Breast epithelium (tissue), 4 donors: ENCODE results near the gene NTSR2. TPM values are rescaled to one million over a fixed set of nuclear protein-coding genes. Genes with fewer than 3 reads are reported as not detected.

Experiments used
- DNase-seq, 2 donors: peaks; one replicate each; pipeline ENCODE4 v3.0.0-alpha.2; 2019; ENCODE audit warnings: low spot score in 2 of 2
- H3K27ac ChIP-seq, 2 donors: fragments of 200-600 bp; sonication (generic) in 1 of 2; one replicate each; pipeline ENCODE4 v1.5.1; 2016 to 2019; ENCODE audit warnings: mild to moderate bottlenecking in 1 of 2
- H3K27me3 ChIP-seq, 2 donors: fragments of 200-600 bp; sonication (generic) in 1 of 2; one replicate each; pipeline versions ENCODE4 v1.5.1 to v1.6.0; 2017 to 2019; ENCODE audit warnings: control low read depth in 1 of 2, mild to moderate bottlenecking in 1 of 2
- H3K36me3 ChIP-seq: fragments of 200-600 bp; one replicate; pipeline ENCODE4 v1.5.1; 2019
- H3K4me1 ChIP-seq, 2 donors: fragments of 200-600 bp; sonication (generic); one replicate each; pipeline ENCODE4 v1.5.1; 2016 to 2019; ENCODE audit warnings: control low read depth in 1 of 2
- H3K4me3 ChIP-seq, 3 donors: fragments of 200-600 bp; sonication (generic); 1 replicate in 2 of 3; 2 replicates in 1 of 3; pipeline ENCODE4 v1.5.1; 2016 to 2019; ENCODE audit warnings: mild to moderate bottlenecking in 3 of 3, moderate library complexity in 2 of 3
- H3K9me3 ChIP-seq, 2 donors: fragments of 200-600 bp; sonication (generic) in 1 of 2; one replicate each; pipeline ENCODE4 v1.5.1; 2016 to 2019; ENCODE audit warnings: control low read depth in 1 of 2
- POLR2A ChIP-seq: fragments of 450-650 bp; IDR thresholded peaks from one replicate; pipeline ENCODE4 v1.6.1; 2016; ENCODE audit warnings: antibody characterized with exemption, mild to moderate bottlenecking, moderate library complexity
- POLR2AphosphoS5 ChIP-seq, 3 donors: sonication (generic); formaldehyde crosslinking; IDR thresholded peaks; one replicate each; pipeline ENCODE4 v1.6.1; 2017; ENCODE audit warnings: antibody characterized with exemption in 3 of 3
- intact Hi-C: fragments of 100-400 bp; cut with DNase I; formaldehyde crosslinking; loops from one replicate; pipeline ENCODE4 v1.15.1; 2023; ENCODE audit warnings: low total_unique reads
- total RNA-seq, 3 donors: library from RNA; depleted of rRNA; stranded (reverse); fragments of >200 nt; gene quantifications; one replicate each; pipeline ENCODE4 v1.1.0, GENCODE V29; 2016
- TF ChIP-seq, protein P1 (sequence below), 3 donors: fragments of 450-650 bp; IDR thresholded peaks; one replicate each; pipeline ENCODE4 v1.5.1; 2016 to 2017; ENCODE audit warnings: antibody characterized with exemption in 3 of 3, mild to moderate bottlenecking in 3 of 3, moderate library complexity in 3 of 3

NTSR2 gene
- total RNA-seq, 3 donors from 2014 or later: 0.32 TPM; not detected in 2

DNA sequence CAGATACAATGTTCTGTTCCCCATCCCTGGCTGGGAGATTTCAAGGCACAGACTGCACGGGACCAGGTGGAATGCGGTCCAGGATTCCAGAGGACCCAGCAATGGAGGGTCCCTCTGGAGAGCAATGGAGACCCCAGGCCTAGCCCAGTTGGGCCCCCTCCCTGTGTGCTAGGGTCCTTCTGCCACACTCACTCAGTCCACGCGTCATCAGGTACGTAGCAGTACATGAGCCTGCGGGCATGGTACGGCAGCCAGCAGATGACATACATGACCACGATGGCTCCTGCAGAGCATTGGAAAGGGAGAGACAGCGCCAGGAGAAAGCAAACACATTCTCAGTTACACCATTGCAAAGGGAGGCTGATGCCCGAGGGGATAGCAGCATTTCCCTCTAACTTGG, 10.1 kb downstream of the NTSR2 start:
- Histone ChIP-seq H3K27me3 (peaks cover 0 to 18% of the 10 kb centered on the region in 2 donors), H3K4me3 (no peak overlapping the region), H3K27ac (no peak overlapping the region), H3K4me1 (no peaks in the 10 kb centered on the region), H3K36me3 (no peaks in the 10 kb centered on the region), H3K9me3 (peaks cover 0 to 9% of the 10 kb centered on the region in 2 donors)
- intact Hi-C loops: no loop called here
- no peak for TF ChIP-seq POLR2A
- no peak for TF ChIP-seq POLR2AphosphoS5 (IDR thresholded peaks at IDR 0.05)
- TF ChIP-seq, protein P1, sequence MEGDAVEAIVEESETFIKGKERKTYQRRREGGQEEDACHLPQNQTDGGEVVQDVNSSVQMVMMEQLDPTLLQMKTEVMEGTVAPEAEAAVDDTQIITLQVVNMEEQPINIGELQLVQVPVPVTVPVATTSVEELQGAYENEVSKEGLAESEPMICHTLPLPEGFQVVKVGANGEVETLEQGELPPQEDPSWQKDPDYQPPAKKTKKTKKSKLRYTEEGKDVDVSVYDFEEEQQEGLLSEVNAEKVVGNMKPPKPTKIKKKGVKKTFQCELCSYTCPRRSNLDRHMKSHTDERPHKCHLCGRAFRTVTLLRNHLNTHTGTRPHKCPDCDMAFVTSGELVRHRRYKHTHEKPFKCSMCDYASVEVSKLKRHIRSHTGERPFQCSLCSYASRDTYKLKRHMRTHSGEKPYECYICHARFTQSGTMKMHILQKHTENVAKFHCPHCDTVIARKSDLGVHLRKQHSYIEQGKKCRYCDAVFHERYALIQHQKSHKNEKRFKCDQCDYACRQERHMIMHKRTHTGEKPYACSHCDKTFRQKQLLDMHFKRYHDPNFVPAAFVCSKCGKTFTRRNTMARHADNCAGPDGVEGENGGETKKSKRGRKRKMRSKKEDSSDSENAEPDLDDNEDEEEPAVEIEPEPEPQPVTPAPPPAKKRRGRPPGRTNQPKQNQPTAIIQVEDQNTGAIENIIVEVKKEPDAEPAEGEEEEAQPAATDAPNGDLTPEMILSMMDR (IDR thresholded peaks at IDR 0.05): no peak
- DNase-seq: no peak

DNA sequence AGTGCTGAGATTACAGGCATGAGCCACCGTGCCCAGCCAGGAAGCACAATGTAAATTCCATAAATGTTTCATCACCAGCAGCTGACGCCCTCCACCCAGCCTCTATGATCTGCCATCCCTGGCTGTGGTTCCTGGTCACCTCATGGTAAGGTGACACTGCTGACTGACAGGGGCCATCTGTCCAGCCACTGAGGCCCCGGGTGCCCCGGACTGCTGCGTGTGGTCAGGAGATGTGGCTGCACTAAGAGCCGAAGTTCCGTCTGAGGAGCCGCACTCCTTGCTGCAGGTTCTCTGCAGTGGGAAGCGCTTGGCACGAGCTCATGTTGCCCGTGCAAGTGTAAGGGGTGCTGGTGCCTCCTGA, 10.9 kb downstream of the NTSR2 start:
- no peak overlapping the region for H3K4me3 ChIP-seq
- no peaks in the 10 kb centered on the region for H3K4me1 ChIP-seq
- peaks cover 0 to 9% of the 10 kb centered on the region in 2 donors for H3K9me3 ChIP-seq
- H3K27me3 ChIP-seq: peaks cover 0 to 18% of the 10 kb centered on the region in 2 donors
- TF ChIP-seq, protein P1 (IDR thresholded peaks at IDR 0.05): no peak
- no peak for TF ChIP-seq POLR2AphosphoS5 (IDR thresholded peaks at IDR 0.05)
- no peak for TF ChIP-seq POLR2A
- DNase-seq: no peak
- no peak overlapping the region for H3K27ac ChIP-seq
- no peaks in the 10 kb centered on the region for H3K36me3 ChIP-seq
- intact Hi-C loops: no loop called here

DNA sequence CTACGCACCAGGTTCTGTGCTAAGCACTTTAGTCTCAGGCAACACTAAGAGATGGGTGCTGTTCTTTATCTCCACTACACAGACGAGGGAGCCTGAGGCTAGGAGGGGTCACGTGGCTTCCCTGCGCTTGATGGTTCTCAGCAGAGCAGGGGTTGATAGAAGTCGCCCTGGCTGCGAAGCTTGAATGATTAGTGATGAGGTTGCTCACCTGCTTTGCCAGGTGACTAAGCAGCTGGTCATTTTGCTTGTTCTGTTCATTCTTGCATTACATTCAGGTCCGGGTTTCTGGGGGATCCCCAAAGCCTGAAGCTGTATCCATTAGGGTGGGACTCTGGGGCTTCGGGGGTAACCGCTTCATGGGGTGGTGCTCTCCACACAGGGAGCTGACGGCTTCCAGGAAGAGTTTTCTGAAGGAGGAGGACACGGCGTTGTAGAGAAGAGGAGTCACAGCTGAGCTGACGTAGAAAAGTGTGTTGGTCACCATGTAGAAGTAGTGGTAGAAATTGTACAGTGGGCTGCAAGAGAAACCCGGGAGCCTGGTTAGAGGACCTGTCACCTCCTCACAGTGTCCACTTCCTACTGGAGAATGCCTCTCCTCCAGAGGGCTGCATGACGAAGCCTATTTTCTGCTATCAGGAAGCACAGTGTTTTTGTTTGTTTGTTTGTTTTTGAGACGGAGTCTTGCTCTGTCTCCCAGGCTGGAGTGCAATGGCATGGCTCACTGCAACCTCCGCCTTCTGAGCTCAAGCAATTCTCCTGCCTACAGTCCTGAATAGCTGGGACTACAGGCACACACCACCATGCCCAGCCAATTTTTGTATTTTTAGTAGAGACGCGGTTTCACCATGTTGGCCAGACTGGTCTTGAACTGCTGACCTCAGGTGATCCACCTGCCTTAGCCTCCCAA, 11.5 kb downstream of the NTSR2 start:
- intact Hi-C loops: no loop called here
- Histone ChIP-seq H3K9me3 (peaks cover 0 to 9% of the 10 kb centered on the region in 2 donors), H3K4me3 (no peak overlapping the region), H3K36me3 (no peaks in the 10 kb centered on the region), H3K27ac (no peak overlapping the region), H3K27me3 (peaks cover 0 to 18% of the 10 kb centered on the region in 2 donors), H3K4me1 (no peaks in the 10 kb centered on the region)
- TF ChIP-seq, protein P1 (IDR thresholded peaks at IDR 0.05): no peak
- TF ChIP-seq POLR2A (no peak), POLR2AphosphoS5 (IDR thresholded peaks at IDR 0.05) (no peak)
- DNase-seq: no peak

DNA sequence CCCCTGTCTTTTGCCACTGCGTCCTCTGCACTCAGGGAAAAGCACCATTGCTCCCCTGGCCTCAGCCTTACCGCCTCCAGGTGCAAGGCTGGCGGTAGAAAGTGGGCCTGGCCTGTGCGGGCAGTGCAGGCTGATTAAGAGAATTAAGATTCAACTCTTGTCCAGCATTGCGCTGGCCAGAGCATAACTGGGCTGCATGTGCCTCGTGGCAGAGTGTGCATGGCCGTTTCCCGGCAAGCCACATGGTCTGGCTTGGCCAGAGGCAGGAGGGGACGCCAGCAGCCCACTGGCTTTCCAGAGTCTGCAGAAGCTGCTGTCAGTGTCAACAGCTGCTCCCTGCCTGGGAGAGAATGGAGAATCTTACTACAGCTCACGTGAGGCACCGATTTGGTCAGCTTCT, 12.3 kb downstream of the NTSR2 start:
- no peak for DNase-seq
- Histone ChIP-seq H3K9me3 (peaks cover 0 to 4% of the 10 kb centered on the region in 2 donors), H3K36me3 (no peaks in the 10 kb centered on the region), H3K4me1 (no peaks in the 10 kb centered on the region), H3K27ac (no peak overlapping the region), H3K27me3 (peaks cover 0 to 18% of the 10 kb centered on the region in 2 donors), H3K4me3 (no peak overlapping the region)
- intact Hi-C loops: no loop called here
- TF ChIP-seq POLR2AphosphoS5 (IDR thresholded peaks at IDR 0.05): no peak
- TF ChIP-seq POLR2A: no peak
- TF ChIP-seq, protein P1 (IDR thresholded peaks at IDR 0.05): no peak

DNA sequence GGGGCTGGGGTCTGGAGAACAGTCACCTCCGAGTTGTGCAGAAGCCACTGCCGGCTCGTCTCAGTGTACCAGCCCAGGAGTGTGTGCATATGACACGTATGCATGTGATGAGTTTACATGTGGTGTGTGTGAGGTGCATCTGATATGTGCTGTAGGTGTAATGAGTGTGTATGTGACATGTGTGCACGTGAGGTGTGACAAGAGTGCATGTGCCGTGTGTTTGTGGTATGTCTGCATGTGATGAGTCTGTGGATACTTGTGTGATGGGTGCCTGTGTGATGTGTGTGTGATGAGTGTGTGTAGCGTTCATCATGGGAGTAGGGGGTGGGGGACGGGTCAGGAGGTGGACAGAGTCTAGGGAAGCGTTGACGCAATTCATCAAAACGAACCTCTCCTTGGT, 12.8 kb downstream of the NTSR2 start:
- no peak for DNase-seq
- H3K9me3 ChIP-seq: no peaks in the 10 kb centered on the region
- H3K36me3 ChIP-seq: no peaks in the 10 kb centered on the region
- TF ChIP-seq POLR2A (no peak), POLR2AphosphoS5 (IDR thresholded peaks at IDR 0.05) (no peak)
- TF ChIP-seq, protein P1 (IDR thresholded peaks at IDR 0.05): no peak
- H3K27me3 ChIP-seq: peaks cover 0 to 18% of the 10 kb centered on the region in 2 donors
- no peaks in the 10 kb centered on the region for H3K4me1 ChIP-seq
- intact Hi-C loops: no loop called here
- H3K27ac ChIP-seq: no peak overlapping the region
- no peak overlapping the region for H3K4me3 ChIP-seq
